Stomach (tissue), 19 donors: Measurements from ENCODE around the gene TTYH1. TPM values are rescaled to one million over a fixed set of nuclear protein-coding genes. Genes with fewer than 3 reads are reported as not detected.
"Not testable (repeated sequence)": the region's sequence is repeated elsewhere in the genome, so short reads cannot be mapped to it uniquely, and the experiment has no call there.

ENCODE experiments used
- DNase-seq, 2 donors: peaks; one replicate each; pipeline versions ENCODE4 v3.0.0 to v3.0.0-alpha.2; 2013 to 2019
- H3K27ac ChIP-seq, 5 donors: fragments of 200-600 bp in 4 of 5; sonication (generic) in 4 of 5; one replicate each; pipeline ENCODE4 v1.5.1; 2013 to 2019; ENCODE audit warnings: mild to moderate bottlenecking in 1 of 5, moderate library complexity in 1 of 5
- H3K27me3 ChIP-seq, 3 donors: fragments of 200-600 bp; sonication (generic); one replicate each; pipeline ENCODE4 v1.5.1; 2017 to 2019; ENCODE audit warnings: mixed run types in 1 of 3
- H3K36me3 ChIP-seq, 4 donors: fragments of 200-600 bp; sonication (generic); 1 replicate in 3 of 4; 2 replicates in 1 of 4; pipeline ENCODE4 v1.5.1; 2016 to 2019
- H3K4me1 ChIP-seq, 4 donors: fragments of 200-600 bp; sonication (generic); one replicate each; pipeline ENCODE4 v1.5.1; 2016 to 2019
- H3K4me3 ChIP-seq, 4 donors: fragments of 200-600 bp; sonication (generic) in 3 of 4; one replicate each; pipeline ENCODE4 v1.5.1; 2016 to 2019; ENCODE audit warnings: mild to moderate bottlenecking in 1 of 4
- H3K9me3 ChIP-seq, 4 donors: fragments of 200-600 bp; sonication (generic); one replicate each; pipeline ENCODE4 v1.5.1; 2016 to 2019
- CTCF ChIP-seq, 7 experiments: fragments of 450-650 bp in 4 of 7; fragments of 200-600 bp in 3 of 7; sonication (generic) in 3 of 7; IDR thresholded peaks; one replicate each; pipeline ENCODE4 v1.5.1; 2016 to 2019; ENCODE audit warnings: antibody characterized with exemption in 7 of 7, control low read depth in 2 of 7, mild to moderate bottlenecking in 1 of 7
- EP300 ChIP-seq: sonication (generic); formaldehyde crosslinking; IDR thresholded peaks from one replicate; pipeline ENCODE4 v1.6.1; 2017; ENCODE audit warnings: antibody characterized with exemption
- POLR2A ChIP-seq, 4 donors: fragments of 450-650 bp; IDR thresholded peaks; one replicate each; pipeline ENCODE4 v1.6.1; 2016; ENCODE audit warnings: antibody characterized with exemption in 4 of 4, control low read depth in 2 of 4, mild to moderate bottlenecking in 1 of 4, moderate library complexity in 1 of 4
- POLR2AphosphoS5 ChIP-seq, 3 donors: sonication (generic); formaldehyde crosslinking; IDR thresholded peaks; one replicate each; pipeline ENCODE4 v1.6.1; 2016; ENCODE audit warnings: antibody characterized with exemption in 3 of 3
- WGBS, 5 donors: extraction: QIAGEN DNeasy Blood & Tissue Kit in 3 of 5; methylation state at CpG; one replicate each; pipeline versions ENCODE4 v1.1.5 to v1.1.7; 2013 to 2018; 5-methylcytosine and 5-hydroxymethylcytosine counted together
- intact Hi-C: fragments of 100-400 bp; cut with DNase I; formaldehyde crosslinking; loops from one replicate; pipeline ENCODE4 v1.15.1; 2023; ENCODE audit warnings: low total_unique reads
- long read RNA-seq, 10 donors: transcript quantifications; one replicate each; lab custom pipeline, GENCODE V29; 2026
- polyA plus RNA-seq, 3 donors: library from polyadenylated mRNA; stranded (reverse); fragments of 200-250 nt; gene quantifications; one replicate each; pipeline ENCODE4 v1.2.3, GENCODE V29; 2013
- total RNA-seq, 5 donors: library from RNA; depleted of rRNA; stranded (reverse); fragments of >200 nt; gene quantifications; one replicate each; pipeline versions ENCODE4 v1.1.0 to v1.2.3, GENCODE V29; 2014 to 2016
- donor health status: healthy with polysubstance abuse.
- donor health status: Bipolar disorder and iron deficiency.
- donor health status: healthy.

Gene TTYH1
- 10 to 100 TPM in 1 of 5 donors, 1 to 10 TPM in 2, not detected in 2; 2.3 to 12.9 (median 7.0) TPM for total RNA-seq
- polyA plus RNA-seq = 1 to 10 TPM in 1 of 3 donors, under 1 TPM in 1, not detected in 1; 0.12 to 1.4 TPM
- long read RNA-seq, donor 1, partial matches to known transcripts = 0 of 3 reads
- long read RNA-seq, donor 1, other reads (novel, unspliced or antisense) = 0 of 3 reads
- long read RNA-seq, donor 2, partial matches to known transcripts = 5 of 11 reads
- long read RNA-seq, donor 2, other reads (novel, unspliced or antisense) = 0 of 11 reads
- long read RNA-seq, donor 3, partial matches to known transcripts = 0 of 2 reads
- long read RNA-seq, donor 3, other reads (novel, unspliced or antisense) = 0 of 2 reads
- long read RNA-seq, donor 4, partial matches to known transcripts = 0 of 1 reads
- long read RNA-seq, donor 4, other reads (novel, unspliced or antisense) = 0 of 1 reads
- long read RNA-seq, donor 5, partial matches to known transcripts = 0 of 4 reads
- long read RNA-seq, donor 5, other reads (novel, unspliced or antisense) = 0 of 4 reads
- long read RNA-seq, donor 6, transcript TTYH1-203 (13 exons, 1,763 nt) = major isoform, 7 of 26 reads
- long read RNA-seq, donor 6, transcript TTYH1-202 (14 exons, 1,885 nt) = major isoform, 7 of 26 reads
- long read RNA-seq, donor 6, partial matches to known transcripts = 7 of 26 reads
- long read RNA-seq, donor 6, other reads (novel, unspliced or antisense) = 0 of 26 reads
- long read RNA-seq, donor 7, partial matches to known transcripts = 0 of 4 reads
- long read RNA-seq, donor 7, other reads (novel, unspliced or antisense) = 0 of 4 reads
- long read RNA-seq, donor 8, partial matches to known transcripts = 0 of 1 reads
- long read RNA-seq, donor 8, other reads (novel, unspliced or antisense) = 0 of 1 reads
- long read RNA-seq, donor 9, partial matches to known transcripts = 0 of 2 reads
- long read RNA-seq, donor 9, other reads (novel, unspliced or antisense) = 0 of 2 reads
- long read RNA-seq, donor 10, partial matches to known transcripts = 0 of 3 reads
- long read RNA-seq, donor 10, other reads (novel, unspliced or antisense) = 0 of 3 reads

GRCh38 chr19:54415208-54415900 is at the start of gene TTYH1:
Gene TTYH1, plus strand, starts transcription at chr19:54415464. Its CDS starts 89 bp downstream, at chr19:54415553.
- no peak for TF ChIP-seq POLR2AphosphoS5 (IDR thresholded peaks at IDR 0.05)
- peak in 2 of 7 experiments; percentile 17 to 27 for TF ChIP-seq CTCF (IDR thresholded peaks at IDR 0.05)
- WGBS, 5 donors = 3 to 8% (median 6%) methylated on average over 11 to 63 of the region's 68 CpGs
- peak within 1 kb of the TSS in 3 of 4 donors; percentile 11 to 24 (median 20) for H3K4me3 ChIP-seq
- H3K9me3 ChIP-seq = no peaks in the 10 kb centered on the region
- H3K27me3 ChIP-seq = peaks cover 31 to 93% (median 59%) of the 10 kb centered on the region in 3 donors
- no peak within 1 kb of the TSS for H3K27ac ChIP-seq
- intact Hi-C loops = no loop called here
- DNase-seq = peak in 1 of 2 donors; percentile 68
- H3K36me3 ChIP-seq = no peaks in the 10 kb centered on the region
- peaks cover 0 to 24% (median 11%) of the 10 kb centered on the region in 4 donors for H3K4me1 ChIP-seq

GRCh38 chr19:54365798-54366197 is 49.5 kb upstream of the TTYH1 start:
- H3K9me3 ChIP-seq, intact Hi-C loops, H3K36me3 ChIP-seq, H3K4me3 ChIP-seq, DNase-seq: not testable (repeated sequence)
- WGBS, 5 donors = 87 to 91% (median 88%) methylated on average over 12 to 13 of the region's 13 CpGs
- Histone ChIP-seq H3K27ac (peak overlapping the region in 2 of 5 donors; percentile 65 to 80), H3K27me3 (peaks cover 0 to 13% (median 0%) of the 10 kb centered on the region in 3 donors), H3K4me1 (peaks cover 0 to 12% (median 0%) of the 10 kb centered on the region in 4 donors)

GRCh38 chr19:54366811-54367210 is 48.5 kb upstream of the TTYH1 start:
- Histone ChIP-seq H3K27me3 (peaks cover 0 to 17% (median 0%) of the 10 kb centered on the region in 3 donors), H3K4me1 (peaks cover 0 to 12% (median 0%) of the 10 kb centered on the region in 4 donors), H3K4me3 (no peak overlapping the region), H3K36me3 (no peaks in the 10 kb centered on the region), H3K9me3 (no peaks in the 10 kb centered on the region), H3K27ac (no peak overlapping the region)
- TF ChIP-seq POLR2A (IDR thresholded peaks at IDR 0.05) (no peak), EP300 (no peak), CTCF (IDR thresholded peaks at IDR 0.05) (no peak), POLR2AphosphoS5 (IDR thresholded peaks at IDR 0.05) (no peak)
- intact Hi-C loops = no loop called here
- WGBS, 5 donors = 46 to 59% (median 56%) methylated on average over 6 of the region's 6 CpGs
- no peak for DNase-seq

- no peaks in the 10 kb centered on the region for H3K36me3 ChIP-seq
- DNase-seq = no peak
- no peaks in the 10 kb centered on the region for H3K9me3 ChIP-seq
- H3K4me1 ChIP-seq = peaks cover 0 to 16% (median 0%) of the 10 kb centered on the region in 4 donors
- peaks cover 0 to 31% (median 0%) of the 10 kb centered on the region in 3 donors for H3K27me3 ChIP-seq
- H3K27ac ChIP-seq = peak overlapping the region in 2 of 5 donors; percentile 44 to 56
- intact Hi-C loops = no loop called here
- TF ChIP-seq EP300 (no peak), CTCF (IDR thresholded peaks at IDR 0.05) (no peak), POLR2A (IDR thresholded peaks at IDR 0.05) (no peak), POLR2AphosphoS5 (IDR thresholded peaks at IDR 0.05) (no peak)
- 52 to 63% (median 55%) methylated on average over 8 of the region's 8 CpGs for WGBS, 5 donors
- H3K4me3 ChIP-seq = peak overlapping the region in 1 of 4 donors; percentile 11
Measured at GRCh38 chr19:54369082-54369687, 46.1 kb upstream of the TTYH1 start.

- DNase-seq, H3K9me3 ChIP-seq, H3K36me3 ChIP-seq, intact Hi-C loops: not testable (repeated sequence)
- H3K4me1 ChIP-seq = peaks cover 0 to 16% (median 0%) of the 10 kb centered on the region in 4 donors
- H3K27me3 ChIP-seq = peaks cover 0 to 25% (median 0%) of the 10 kb centered on the region in 3 donors
- peak overlapping the region in 1 of 4 donors; percentile 11 for H3K4me3 ChIP-seq
- H3K27ac ChIP-seq = peak overlapping the region in 2 of 5 donors; percentile 44 to 56
- 66 to 88% (median 69%) methylated on average over 6 to 14 of the region's 19 CpGs for WGBS, 5 donors
Measured at GRCh38 chr19:54369688-54370433, 45.4 kb upstream of the TTYH1 start.
